Esophagus squamous epithelium (tissue), 4 donors: ENCODE data around the gene MBD2.

Experiments used
- POLR2A ChIP-seq, 4 donors: fragments of 450-650 bp; IDR thresholded peaks; one replicate each; pipeline ENCODE4 v1.6.1; 2017; ENCODE audit warnings: antibody characterized with exemption in 4 of 4, mild to moderate bottlenecking in 4 of 4, moderate library complexity in 3 of 4
- TF ChIP-seq, protein P1 (sequence below), 6 experiments: fragments of 450-650 bp in 4 of 6; fragments of 200-600 bp in 2 of 6; sonication (generic) in 2 of 6; IDR thresholded peaks; one replicate each; pipeline ENCODE4 v1.5.1; 2016 to 2019; ENCODE audit warnings: antibody characterized with exemption in 6 of 6, mild to moderate bottlenecking in 4 of 6, moderate library complexity in 4 of 6

- TF ChIP-seq POLR2A (IDR thresholded peaks at IDR 0.05) = no peak
- TF ChIP-seq, protein P1, sequence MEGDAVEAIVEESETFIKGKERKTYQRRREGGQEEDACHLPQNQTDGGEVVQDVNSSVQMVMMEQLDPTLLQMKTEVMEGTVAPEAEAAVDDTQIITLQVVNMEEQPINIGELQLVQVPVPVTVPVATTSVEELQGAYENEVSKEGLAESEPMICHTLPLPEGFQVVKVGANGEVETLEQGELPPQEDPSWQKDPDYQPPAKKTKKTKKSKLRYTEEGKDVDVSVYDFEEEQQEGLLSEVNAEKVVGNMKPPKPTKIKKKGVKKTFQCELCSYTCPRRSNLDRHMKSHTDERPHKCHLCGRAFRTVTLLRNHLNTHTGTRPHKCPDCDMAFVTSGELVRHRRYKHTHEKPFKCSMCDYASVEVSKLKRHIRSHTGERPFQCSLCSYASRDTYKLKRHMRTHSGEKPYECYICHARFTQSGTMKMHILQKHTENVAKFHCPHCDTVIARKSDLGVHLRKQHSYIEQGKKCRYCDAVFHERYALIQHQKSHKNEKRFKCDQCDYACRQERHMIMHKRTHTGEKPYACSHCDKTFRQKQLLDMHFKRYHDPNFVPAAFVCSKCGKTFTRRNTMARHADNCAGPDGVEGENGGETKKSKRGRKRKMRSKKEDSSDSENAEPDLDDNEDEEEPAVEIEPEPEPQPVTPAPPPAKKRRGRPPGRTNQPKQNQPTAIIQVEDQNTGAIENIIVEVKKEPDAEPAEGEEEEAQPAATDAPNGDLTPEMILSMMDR (IDR thresholded peaks at IDR 0.05) = no peak
Observed at GRCh38 chr18:54155412-54155811, 69.1 kb downstream of the MBD2 start.
